HL-60 (cell line): ENCODE results near the gene GRID2.

Source experiments
- DNase-seq, 2 experiments: peaks; one replicate each; pipeline ENCODE4 v3.0.0-alpha.2; 2010 to 2020; ENCODE audit warnings: low read depth in 1 of 2, low spot score in 1 of 2
- H3K27ac ChIP-seq: fragments of 250-450 bp; sonication (Bioruptor Pico); replicated peaks from 2 replicates; pipeline ENCODE4 v1.5.1; 2020; ENCODE audit warnings: mild to moderate bottlenecking, moderate library complexity
- H3K27me3 ChIP-seq: fragments of 250-450 bp; sonication (Bioruptor Pico); 2 replicates; pipeline ENCODE4 v1.5.1; 2021; ENCODE audit warnings: mild to moderate bottlenecking, moderate library complexity; ENCODE audit not compliant: insufficient read depth, poor library complexity, severe bottlenecking
- H3K4me3 ChIP-seq: replicated peaks from 2 replicates; pipeline ENCODE4 v1.5.1; 2011; ENCODE audit warnings: mild to moderate bottlenecking, control low read depth, low read length; ENCODE audit not compliant: insufficient read depth
- CTCF ChIP-seq: IDR thresholded peaks from one replicate; pipeline ENCODE4 v1.5.1; 2011; ENCODE audit warnings: low read length, control low read depth, inconsistent platforms; ENCODE audit not compliant: insufficient read depth
- GABPA ChIP-seq: IDR thresholded peaks from 2 replicates; pipeline ENCODE4 v1.6.1; 2012; ENCODE audit warnings: low read depth
- POLR2AphosphoS5 ChIP-seq: IDR thresholded peaks from 2 replicates; pipeline ENCODE4 v1.6.1; 2012; ENCODE audit warnings: low read depth
- REST ChIP-seq: IDR thresholded peaks from 2 replicates; pipeline ENCODE4 v1.6.1; 2012; ENCODE audit warnings: low read depth; ENCODE audit not compliant: insufficient replicate concordance
- SPI1 ChIP-seq: IDR thresholded peaks from 2 replicates; pipeline ENCODE4 v1.6.1; 2012; ENCODE audit warnings: low read depth, mild to moderate bottlenecking, borderline replicate concordance

GRID2 gene

GRCh38 chr4:93759506-93759905 is 1455.7 kb downstream of the GRID2 start:
- no peaks in the 10 kb centered on the region for H3K27me3 ChIP-seq
- no peak for DNase-seq
- H3K4me3 ChIP-seq: no peak overlapping the region
- no peak for TF ChIP-seq GABPA
- TF ChIP-seq REST: no peak
- TF ChIP-seq SPI1: peak; percentile 98
- TF ChIP-seq CTCF: no peak
- TF ChIP-seq POLR2AphosphoS5: no peak
- H3K27ac ChIP-seq: no peak overlapping the region

GRCh38 chr4:93760284-93760683 is 1456.5 kb downstream of the GRID2 start:
- no peak for TF ChIP-seq GABPA
- TF ChIP-seq SPI1: no peak
- no peak for TF ChIP-seq CTCF
- no peak for TF ChIP-seq POLR2AphosphoS5
- TF ChIP-seq REST: no peak
- Histone ChIP-seq H3K27me3 (no peaks in the 10 kb centered on the region), H3K4me3 (no peak overlapping the region), H3K27ac (no peak overlapping the region)
- no peak for DNase-seq

GRCh38 chr4:93761286-93761685 is 1457.5 kb downstream of the GRID2 start:
- no peak overlapping the region for H3K4me3 ChIP-seq
- DNase-seq: no peak
- H3K27ac ChIP-seq: no peak overlapping the region
- TF ChIP-seq SPI1 (no peak), REST (no peak), GABPA (no peak), CTCF (no peak), POLR2AphosphoS5 (no peak)
- H3K27me3 ChIP-seq: no peaks in the 10 kb centered on the region
